HG03108 (cell line): ENCODE data around the gene OSGIN1.

Experiments
- ATAC-seq: cut with Tn5 transposase; IDR thresholded peaks from one replicate; pipeline ENCODE4 v1.9.1; 2021; ENCODE audit warnings: moderate library complexity; ENCODE audit not compliant: unreplicated experiment

OSGIN1 gene

DNA sequence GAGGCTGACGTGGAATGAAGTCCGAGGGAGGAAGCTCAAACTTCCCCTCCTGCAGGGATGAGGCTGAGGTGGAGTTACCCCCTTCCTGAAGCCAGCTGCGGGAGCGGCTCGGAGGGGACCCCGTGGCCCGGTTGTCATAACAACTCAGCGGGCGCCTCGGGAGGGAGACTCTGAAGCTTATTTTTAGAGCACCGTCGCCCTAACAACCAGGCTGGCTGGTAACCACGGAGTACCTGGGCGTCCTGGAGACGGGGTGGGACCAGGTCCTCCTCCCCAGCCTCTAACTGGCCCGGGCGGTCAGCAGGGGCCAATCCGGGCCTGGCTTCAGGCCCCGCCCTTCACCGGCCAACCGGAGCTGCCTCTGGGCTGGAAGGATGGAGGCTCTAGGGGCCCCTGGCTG is 42.7 kb downstream of the OSGIN1 start:
- no peak for ATAC-seq

DNA sequence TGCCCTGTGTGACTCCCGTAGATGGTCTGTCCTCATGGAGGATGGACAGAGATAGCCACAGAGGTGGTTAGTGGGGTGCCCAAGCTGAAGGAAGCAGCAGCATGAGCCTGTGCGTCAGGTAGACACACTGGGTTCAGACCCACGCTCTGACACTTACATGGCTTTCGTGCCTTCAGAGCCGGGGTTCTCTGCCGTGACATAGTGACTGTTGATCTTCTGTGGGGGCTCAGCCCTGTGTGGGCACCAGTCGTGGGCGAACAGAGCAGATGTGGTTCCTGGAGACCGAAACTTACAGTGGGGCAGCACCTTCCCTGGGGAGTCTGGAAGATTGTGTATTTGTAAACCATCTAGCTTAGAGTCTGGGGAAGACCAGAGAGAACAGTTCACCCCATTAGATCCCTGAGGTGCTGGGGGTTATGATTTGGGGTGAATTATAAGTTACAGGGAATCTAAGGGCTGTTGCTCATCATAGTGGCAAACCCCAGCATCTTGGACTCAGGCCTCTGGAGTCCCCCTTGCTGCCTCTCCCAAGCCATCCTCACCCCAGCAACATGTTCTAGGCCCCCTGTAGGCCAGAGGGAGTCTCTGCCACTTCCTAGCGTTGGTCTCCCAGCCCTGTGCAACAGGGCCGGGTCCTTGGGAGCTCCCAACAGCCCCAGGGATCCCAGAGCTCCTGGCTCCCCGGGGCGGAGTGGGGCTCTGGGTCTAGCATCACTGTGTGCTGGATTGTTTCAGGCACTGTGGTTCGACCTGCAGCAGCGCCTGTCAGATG is 43.6 kb downstream of the OSGIN1 start:
- ATAC-seq, result no peak

DNA sequence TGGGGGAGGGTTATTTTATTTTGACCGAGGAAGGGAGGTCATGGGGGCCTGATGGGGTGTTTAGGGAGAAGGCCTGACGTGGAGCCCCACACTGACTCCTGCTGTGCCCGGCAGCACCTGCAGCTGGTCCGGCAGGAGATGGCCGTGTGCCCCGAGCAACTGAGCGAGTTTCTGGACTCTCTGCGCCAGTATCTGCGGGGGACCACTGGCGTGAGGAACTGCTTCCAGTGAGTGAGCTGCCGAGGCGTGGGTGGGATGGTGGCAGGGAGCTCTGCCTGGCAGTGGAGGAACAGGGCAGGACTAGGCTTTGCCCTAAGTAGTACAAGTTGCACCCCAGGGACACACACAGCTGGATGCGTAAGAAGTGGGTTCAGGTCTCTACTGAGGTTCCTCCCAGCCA is 45.1 kb downstream of the OSGIN1 start:
- ATAC-seq, result no peak

DNA sequence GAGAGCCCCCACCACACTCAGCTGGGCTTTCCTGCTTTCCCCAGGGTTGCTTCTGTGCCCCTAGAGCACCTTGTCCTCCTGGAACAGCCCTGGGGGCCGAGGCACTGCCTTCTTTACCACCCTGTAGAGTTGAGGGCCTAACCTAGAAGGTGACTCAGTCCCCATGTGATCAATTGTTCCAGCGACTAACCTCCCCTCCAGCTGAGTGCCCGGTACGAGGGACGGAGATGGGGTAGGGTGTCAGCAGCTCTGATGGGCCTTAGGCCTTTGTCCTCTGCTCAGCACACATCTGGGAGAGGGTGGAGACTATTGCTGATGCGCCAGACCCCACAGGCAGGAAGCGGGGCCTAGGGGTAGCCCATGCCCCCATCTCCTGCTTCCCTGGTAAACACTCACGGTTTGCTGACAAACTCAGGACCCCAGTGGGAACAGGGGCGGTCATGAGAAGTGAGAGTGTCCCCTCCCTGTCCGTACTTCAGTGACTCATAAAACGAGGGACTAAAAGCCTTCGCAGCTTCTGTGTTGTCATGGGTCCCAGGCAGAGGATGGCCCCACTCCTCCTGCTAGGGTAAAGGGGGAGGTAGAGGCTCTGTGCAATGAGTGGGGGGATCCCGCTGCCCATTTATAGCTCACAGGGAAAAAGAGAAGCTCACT is 48.1 kb downstream of the OSGIN1 start:
- ATAC-seq, result no peak

DNA sequence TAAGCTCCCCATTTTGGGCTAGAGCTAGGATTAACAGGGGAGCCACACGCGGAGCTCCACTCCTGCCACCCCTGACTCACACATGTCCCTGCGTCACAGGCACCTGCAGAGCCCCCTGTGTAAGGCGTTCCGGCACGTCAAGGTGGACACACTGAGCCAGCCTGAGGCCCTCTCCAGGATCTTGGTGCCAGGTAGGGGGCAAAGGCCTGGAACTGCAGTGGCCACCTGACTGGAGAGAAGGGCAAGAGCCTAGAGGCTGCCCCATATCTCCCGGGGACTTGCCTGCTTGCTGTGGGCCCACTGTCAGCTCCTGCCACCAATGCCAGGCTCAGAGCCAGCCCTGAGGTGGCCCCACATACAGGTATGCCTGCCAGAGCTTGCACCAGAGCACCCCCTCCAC is 48.7 kb downstream of the OSGIN1 start:
- ATAC-seq, result no peak

DNA sequence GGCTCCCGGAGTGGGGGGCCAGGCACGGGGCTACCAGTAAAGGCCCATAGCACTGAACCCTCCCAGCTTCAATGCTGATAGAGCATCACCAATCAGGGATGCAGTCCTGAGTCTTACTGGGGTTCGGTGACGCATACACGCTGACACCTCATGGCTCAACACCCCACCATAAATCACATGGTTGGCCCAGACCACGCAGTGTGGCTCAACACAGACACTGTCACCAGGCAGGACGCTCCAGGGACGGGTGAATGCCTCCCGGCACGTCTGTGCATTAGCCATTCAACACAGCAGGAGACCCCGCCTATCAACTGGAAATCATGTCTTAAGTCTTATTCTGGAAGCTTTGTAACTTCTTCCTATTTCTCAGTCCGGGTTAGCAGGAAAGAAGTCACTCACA is 50.0 kb downstream of the OSGIN1 start:
- no peak for ATAC-seq

DNA sequence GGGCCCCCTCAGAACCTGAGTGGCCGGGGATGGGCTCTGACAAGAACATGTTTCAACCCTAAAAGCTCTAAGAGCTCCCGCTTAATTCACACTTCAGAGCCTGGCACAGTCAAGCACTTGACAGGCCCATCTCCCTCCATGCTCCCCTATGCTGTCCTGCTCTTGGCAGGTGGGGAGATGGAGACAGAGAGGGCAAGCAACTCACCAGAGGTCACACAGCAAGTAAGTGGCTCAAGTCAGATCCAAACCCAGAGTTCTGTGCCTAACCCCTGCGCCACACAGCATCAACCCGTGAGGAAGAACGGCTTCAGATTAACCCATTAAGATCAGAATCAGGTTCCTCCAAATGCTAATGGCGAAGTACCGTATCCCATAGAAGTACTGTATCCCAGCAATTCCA is 51.4 kb downstream of the OSGIN1 start:
- ATAC-seq, result no peak

DNA sequence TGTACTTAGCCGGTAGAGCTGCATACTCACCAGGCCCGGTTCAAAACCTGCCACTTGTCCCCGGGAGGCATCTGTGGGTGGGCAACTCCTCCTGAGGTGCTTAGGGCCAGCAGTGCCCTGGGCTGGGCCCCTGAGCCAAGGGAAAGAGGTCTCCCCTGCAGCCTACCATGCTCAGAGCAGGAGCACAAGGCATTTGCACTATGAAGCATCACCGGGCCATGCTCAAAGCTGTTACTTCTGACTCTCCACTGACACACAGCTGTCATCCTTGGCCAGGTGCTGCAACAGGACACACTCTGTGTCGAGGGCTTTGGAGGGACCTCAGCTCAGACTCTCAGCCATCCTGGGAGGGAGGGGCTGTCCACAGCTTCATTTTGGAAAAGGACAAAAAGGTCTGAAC is 52.4 kb downstream of the OSGIN1 start:
- ATAC-seq, result no peak

DNA sequence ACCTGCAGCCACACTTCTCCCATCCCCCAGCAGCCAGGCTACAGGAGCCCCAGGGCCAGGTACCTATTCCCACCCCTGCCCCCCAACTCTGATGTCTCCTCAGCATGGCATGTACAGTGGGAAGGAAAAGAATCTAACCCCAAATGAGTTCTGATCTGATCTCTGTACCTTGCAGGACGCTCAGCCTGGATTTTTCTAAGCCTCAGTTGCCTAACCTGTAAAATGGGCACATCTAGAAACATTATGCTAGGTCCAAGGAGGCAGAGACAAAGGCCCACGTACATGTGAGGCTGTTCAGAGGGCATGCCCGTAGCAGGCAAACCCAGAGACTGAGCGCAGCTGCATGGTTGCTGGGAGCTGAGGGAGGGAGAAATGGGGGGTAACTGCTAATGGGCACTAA is 54.5 kb downstream of the OSGIN1 start:
- no peak for ATAC-seq

DNA sequence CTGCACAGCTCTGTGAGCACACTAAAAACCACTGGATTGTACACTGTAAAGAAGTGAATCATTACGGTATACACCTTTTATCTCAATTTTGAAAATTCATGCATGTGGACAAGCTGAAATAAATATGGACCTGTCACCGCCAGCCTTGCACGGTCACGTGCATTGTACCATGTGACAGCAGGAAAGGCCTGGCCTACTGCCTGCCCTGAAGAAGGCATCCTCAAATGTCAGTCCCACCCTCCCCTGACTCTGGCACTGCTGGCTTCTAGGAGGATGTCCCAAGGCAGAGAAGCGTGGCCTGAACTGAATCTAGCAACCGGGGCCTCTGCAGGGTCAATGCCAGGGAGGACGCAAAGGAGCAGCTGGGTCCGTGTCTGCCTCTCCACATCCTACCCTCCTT is 54.9 kb downstream of the OSGIN1 start:
- no peak for ATAC-seq

DNA sequence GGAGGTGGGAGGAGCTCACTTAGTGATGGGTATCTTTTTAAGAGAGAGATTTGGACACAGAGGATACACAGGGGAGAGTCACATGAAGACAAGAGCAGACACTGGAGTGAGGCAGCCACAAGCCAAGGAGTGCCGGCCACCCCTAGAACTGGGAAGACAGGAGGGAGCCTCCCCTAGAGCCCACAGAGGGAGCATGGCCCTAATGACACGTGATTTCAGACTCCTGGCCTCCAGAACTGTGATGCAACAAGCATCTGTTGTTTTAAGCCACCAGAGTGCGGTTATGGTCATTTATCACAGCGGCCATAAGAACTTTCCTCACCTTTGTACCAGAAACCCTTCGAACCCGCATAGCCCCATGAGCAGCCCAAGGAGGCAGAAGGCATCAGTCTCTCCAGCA is 56.2 kb downstream of the OSGIN1 start:
- no peak for ATAC-seq

DNA sequence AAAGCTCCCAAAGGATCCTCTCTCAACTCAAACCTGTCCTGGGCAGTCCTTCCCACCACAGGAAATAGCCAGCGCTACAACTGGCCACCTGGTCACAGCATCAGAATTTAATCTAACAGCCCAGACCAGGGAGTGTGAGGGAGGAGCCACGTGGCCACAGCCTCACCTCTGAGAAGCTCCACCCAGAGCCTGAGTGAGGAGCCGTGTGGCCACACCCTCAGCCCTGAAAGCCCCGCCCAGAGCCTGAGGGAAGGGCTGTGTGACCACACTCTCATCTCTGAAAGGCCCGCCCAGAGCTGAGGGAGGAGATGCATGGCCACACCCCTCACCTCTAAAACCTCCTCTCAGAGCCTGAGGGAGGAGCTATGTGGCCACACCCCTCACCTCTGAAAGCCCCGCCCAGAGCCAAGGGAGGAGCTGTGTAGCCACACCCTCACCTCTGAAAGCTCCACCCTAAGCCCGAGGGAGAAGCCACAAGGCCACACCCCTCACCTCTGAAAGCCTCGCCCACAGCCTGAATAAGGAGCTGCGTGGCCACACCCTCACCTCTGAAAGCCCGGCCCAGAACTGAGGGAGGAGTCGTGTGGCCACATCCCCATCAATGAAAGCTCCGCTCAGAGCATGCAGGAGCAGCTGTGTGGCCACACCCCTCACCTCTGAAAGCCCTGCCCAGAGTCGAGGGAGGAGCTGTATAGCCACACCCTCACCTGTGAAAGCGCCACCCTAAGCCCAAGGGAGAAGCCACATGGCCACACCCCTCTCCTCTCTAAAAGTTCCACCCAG is 60.9 kb downstream of the OSGIN1 start:
- ATAC-seq, result peak; percentile 71

DNA sequence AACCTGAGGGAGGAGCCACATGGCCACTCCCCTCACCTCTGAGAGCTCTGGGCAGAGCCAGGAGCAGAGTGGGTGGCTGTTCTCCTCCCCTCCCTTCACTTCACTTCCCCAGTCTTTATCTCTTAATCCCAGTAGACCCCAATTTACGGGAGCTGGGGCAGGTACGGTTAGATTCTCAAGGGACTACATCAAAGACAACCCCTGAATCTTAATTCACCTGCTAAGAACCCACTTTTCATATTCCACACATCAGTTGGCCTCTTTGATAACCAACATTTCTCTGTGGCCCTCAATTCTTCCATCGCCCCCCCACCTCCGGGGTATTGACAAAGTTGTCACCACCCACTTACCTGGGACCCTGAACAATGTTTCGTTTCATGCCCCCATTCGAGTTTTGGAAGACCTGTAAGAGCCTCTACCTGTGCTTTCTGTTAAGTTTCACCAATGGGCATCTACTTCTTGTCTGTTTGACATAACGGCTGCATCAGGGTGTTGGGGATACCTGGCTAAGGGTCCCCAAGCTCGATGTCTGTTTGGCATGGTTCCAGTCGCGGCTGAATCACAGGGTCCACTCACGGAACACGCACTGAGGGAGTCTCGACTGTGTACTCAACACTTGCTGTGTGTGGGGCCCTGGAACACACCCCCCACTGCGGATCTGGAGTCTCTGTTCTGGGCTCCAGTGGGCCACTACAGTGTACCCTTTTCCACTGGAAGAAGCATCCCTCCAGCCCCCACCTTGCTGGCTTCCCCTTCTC is 61.7 kb downstream of the OSGIN1 start:
- ATAC-seq, result no peak

DNA sequence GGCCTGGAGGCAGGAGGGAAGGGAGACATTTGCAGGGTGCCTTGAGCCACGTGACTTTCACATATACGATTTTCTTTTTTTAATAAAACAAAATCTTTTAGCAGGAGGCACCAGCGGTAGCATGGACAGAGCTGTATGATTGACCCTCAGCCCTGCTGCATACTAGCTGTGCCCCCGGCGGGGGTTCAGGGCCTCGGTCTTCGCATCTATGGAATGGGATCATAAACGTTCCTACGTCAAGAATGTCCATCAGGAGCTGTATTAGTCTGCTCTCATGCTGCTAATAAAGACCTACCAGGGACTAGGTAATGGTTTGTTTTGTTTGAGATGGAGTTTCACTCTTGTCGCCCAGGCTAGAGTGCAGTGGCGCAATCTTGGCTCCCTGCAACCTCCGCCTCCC is 62.4 kb downstream of the OSGIN1 start:
- ATAC-seq, result no peak
